HepG2 (cell line): ENCODE measurements around the gene SUCLG1.

Source experiments
- BRCA1 ChIP-seq: sonication (generic); formaldehyde crosslinking; IDR thresholded peaks from 2 replicates; pipeline ENCODE4 v1.4.0; 2020; ENCODE audit warnings: missing genetic modification reagents
- FOXO1 ChIP-seq: sonication (generic); formaldehyde crosslinking; IDR thresholded peaks from 2 replicates; pipeline ENCODE4 v1.4.0; 2020; ENCODE audit warnings: missing genetic modification reagents
- GTF2F1 ChIP-seq: fragments of 150-350 bp; IDR thresholded peaks from 2 replicates; pipeline ENCODE4 v1.6.1; 2014; ENCODE audit warnings: low read length
- HCFC1 ChIP-seq: fragments of 150-350 bp; IDR thresholded peaks from 2 replicates; pipeline ENCODE4 v1.6.1; 2014; ENCODE audit warnings: low read depth, low read length
- JUN ChIP-seq: sonication (generic); formaldehyde crosslinking; IDR thresholded peaks from 2 replicates; pipeline ENCODE4 v1.4.0; 2020; ENCODE audit warnings: mild to moderate bottlenecking, missing genetic modification reagents
- KDM4B ChIP-seq: sonication (generic); formaldehyde crosslinking; IDR thresholded peaks from 2 replicates; pipeline ENCODE4 v1.4.0; 2020; ENCODE audit warnings: missing genetic modification reagents
- KLF13 ChIP-seq: sonication (generic); formaldehyde crosslinking; IDR thresholded peaks from 2 replicates; pipeline ENCODE4 v1.4.0; 2020; ENCODE audit warnings: mild to moderate bottlenecking, missing genetic modification reagents
- MTF2 ChIP-seq: sonication (generic); formaldehyde crosslinking; IDR thresholded peaks from 2 replicates; pipeline ENCODE4 v1.5.0; 2020; ENCODE audit warnings: missing genetic modification reagents, borderline replicate concordance
- ZBTB21 ChIP-seq: sonication (generic); formaldehyde crosslinking; IDR thresholded peaks from 2 replicates; pipeline ENCODE4 v1.4.0; 2020; ENCODE audit warnings: missing genetic modification reagents
- ZNF17 ChIP-seq: sonication (generic); formaldehyde crosslinking; IDR thresholded peaks from 2 replicates; pipeline ENCODE4 v1.5.0; 2020; ENCODE audit warnings: mild to moderate bottlenecking, missing genetic modification reagents
- ZNF639 ChIP-seq: conservative IDR thresholded peaks from 2 replicates; pipeline ENCODE4 v1.6.1; 2018; ENCODE audit warnings: missing genetic modification reagents

- TF ChIP-seq GTF2F1, result no peak
- no peak for TF ChIP-seq ZNF17 (CRISPR knock-in tag)
- no peak for TF ChIP-seq MTF2 (CRISPR knock-in tag)
- TF ChIP-seq KLF13 (CRISPR knock-in tag), result no peak
- no peak for TF ChIP-seq ZNF639 (CRISPR knock-in tag)
- no peak for TF ChIP-seq HCFC1
- no peak for TF ChIP-seq FOXO1 (CRISPR knock-in tag)
- TF ChIP-seq JUN (CRISPR knock-in tag), result no peak
- no peak for TF ChIP-seq KDM4B (CRISPR knock-in tag)
- no peak for TF ChIP-seq BRCA1
- no peak for TF ChIP-seq ZBTB21
Measured at GRCh38 chr2:84497285-84497684, 38.2 kb upstream of the SUCLG1 start.
